MM.1S (cell line): Measurements from ENCODE around the gene RAB31.

Experiments used
- DNase-seq: peaks from one replicate; pipeline ENCODE4 v3.0.0-alpha.2; 2015
- H2AFZ ChIP-seq: fragments of 300-600 bp; sonication (generic); 2 replicates; pipeline ENCODE4 v1.6.0; 2016; ENCODE audit warnings: antibody characterized with exemption, low read length
- H3F3A ChIP-seq: fragments of 300-600 bp; sonication (generic); 2 replicates; pipeline ENCODE4 v1.6.1; 2016; ENCODE audit warnings: mild to moderate bottlenecking, antibody characterized with exemption, low read length, moderate library complexity, mixed read lengths; ENCODE audit not compliant: insufficient read depth
- H3K27ac ChIP-seq: fragments of 300-600 bp; sonication (generic); 2 replicates; pipeline ENCODE4 v1.5.1; 2016; ENCODE audit warnings: mild to moderate bottlenecking, low read length
- H3K27me3 ChIP-seq: fragments of 300-600 bp; sonication (generic); replicated peaks from 2 replicates; pipeline ENCODE4 v1.6.0; 2016; ENCODE audit warnings: low read length; ENCODE audit not compliant: insufficient read depth
- H3K36me3 ChIP-seq: fragments of 300-600 bp; sonication (generic); replicated peaks from 2 replicates; pipeline ENCODE4 v1.6.1; 2016; ENCODE audit warnings: mild to moderate bottlenecking, low read length, mixed read lengths; ENCODE audit not compliant: insufficient read depth
- H3K4me1 ChIP-seq: fragments of 300-600 bp; sonication (generic); 2 replicates; pipeline ENCODE4 v1.6.1; 2016; ENCODE audit warnings: low read length, mixed read lengths
- H3K4me2 ChIP-seq: fragments of 300-600 bp; sonication (generic); 2 replicates; pipeline ENCODE4 v1.6.0; 2016; ENCODE audit warnings: low read depth, low read length
- H3K4me3 ChIP-seq: fragments of 300-600 bp; sonication (generic); 2 replicates; pipeline ENCODE4 v1.5.1; 2016; ENCODE audit warnings: low read length, mixed read lengths
- H3K79me2 ChIP-seq: fragments of 300-600 bp; sonication (generic); 2 replicates; pipeline ENCODE4 v1.6.1; 2016; ENCODE audit warnings: mixed run types, low read length, mixed read lengths
- H3K9ac ChIP-seq: fragments of 300-600 bp; sonication (generic); 2 replicates; pipeline ENCODE4 v1.6.1; 2016; ENCODE audit warnings: low read length, mixed read lengths
- H3K9me2 ChIP-seq: fragments of 300-600 bp; sonication (generic); replicated peaks from 2 replicates; pipeline ENCODE4 v1.6.1; 2016; ENCODE audit warnings: mild to moderate bottlenecking, low read length, mixed read lengths; ENCODE audit not compliant: insufficient read depth
- H3K9me3 ChIP-seq: fragments of 300-600 bp; sonication (generic); replicated peaks from 2 replicates; pipeline ENCODE4 v1.6.1; 2016; ENCODE audit warnings: mild to moderate bottlenecking, low read length, mixed read lengths; ENCODE audit not compliant: insufficient read depth
- H4K20me1 ChIP-seq: fragments of 300-600 bp; sonication (generic); 2 replicates; pipeline ENCODE4 v1.6.1; 2016; ENCODE audit warnings: mild to moderate bottlenecking, low read length, moderate library complexity, mixed read lengths; ENCODE audit not compliant: insufficient read depth
- CTCF ChIP-seq: fragments of 300-600 bp; sonication (generic); IDR thresholded peaks from 2 replicates; pipeline ENCODE4 v1.5.1; 2016; ENCODE audit warnings: antibody characterized with exemption, low read length, mixed read lengths
- EZH2 ChIP-seq: fragments of 300-600 bp; sonication (generic); optimal IDR thresholded peaks from 2 replicates; pipeline ENCODE3; 2017; ENCODE audit warnings: low read depth, mild to moderate bottlenecking, antibody characterized with exemption, low read length, mixed read lengths
- EZH2phosphoT487 ChIP-seq: fragments of 300-600 bp; sonication (generic); IDR thresholded peaks from 2 replicates; pipeline ENCODE4 v1.6.1; 2018; ENCODE audit warnings: antibody characterized with exemption, low read length

Gene RAB31

GRCh38 chr18:9763157-9763556 lies 55.1 kb downstream of the RAB31 start:
- no peaks in the 10 kb centered on the region for H3K79me2 ChIP-seq
- no peaks in the 10 kb centered on the region for H3K9me2 ChIP-seq
- no peak overlapping the region for H2AFZ ChIP-seq
- H3K27ac ChIP-seq = no peak overlapping the region
- H3K4me3 ChIP-seq = no peak overlapping the region
- H3K4me1 ChIP-seq = no peaks in the 10 kb centered on the region
- TF ChIP-seq EZH2 (no peak), CTCF (no peak), EZH2phosphoT487 (no peak)
- H4K20me1 ChIP-seq = no peaks in the 10 kb centered on the region
- no peaks in the 10 kb centered on the region for H3K9me3 ChIP-seq
- no peaks in the 10 kb centered on the region for H3K27me3 ChIP-seq
- no peak overlapping the region for H3K9ac ChIP-seq
- H3K36me3 ChIP-seq = no peaks in the 10 kb centered on the region
- H3F3A ChIP-seq = no peaks in the 10 kb centered on the region
- H3K4me2 ChIP-seq = no peak overlapping the region
- no peak for DNase-seq

GRCh38 chr18:9764011-9764481 lies 55.9 kb downstream of the RAB31 start:
- no peak for TF ChIP-seq CTCF
- no peak for TF ChIP-seq EZH2phosphoT487
- no peak for TF ChIP-seq EZH2
- H3K4me2 ChIP-seq = no peak overlapping the region
- no peaks in the 10 kb centered on the region for H3K36me3 ChIP-seq
- no peak overlapping the region for H3K27ac ChIP-seq
- H3K9me3 ChIP-seq = no peaks in the 10 kb centered on the region
- H3F3A ChIP-seq = no peaks in the 10 kb centered on the region
- no peaks in the 10 kb centered on the region for H3K4me1 ChIP-seq
- H3K4me3 ChIP-seq = no peak overlapping the region
- DNase-seq = no peak
- H3K9me2 ChIP-seq = no peaks in the 10 kb centered on the region
- H3K79me2 ChIP-seq = no peaks in the 10 kb centered on the region
- no peak overlapping the region for H3K9ac ChIP-seq
- no peaks in the 10 kb centered on the region for H4K20me1 ChIP-seq
- no peak overlapping the region for H2AFZ ChIP-seq
- no peaks in the 10 kb centered on the region for H3K27me3 ChIP-seq

- no peak overlapping the region for H3K4me3 ChIP-seq
- H3K27me3 ChIP-seq = no peaks in the 10 kb centered on the region
- H4K20me1 ChIP-seq = no peaks in the 10 kb centered on the region
- H3K9ac ChIP-seq = no peak overlapping the region
- H2AFZ ChIP-seq = no peak overlapping the region
- no peaks in the 10 kb centered on the region for H3K9me3 ChIP-seq
- no peaks in the 10 kb centered on the region for H3K79me2 ChIP-seq
- no peak overlapping the region for H3K27ac ChIP-seq
- H3K4me1 ChIP-seq = no peaks in the 10 kb centered on the region
- H3K4me2 ChIP-seq = no peak overlapping the region
- H3K9me2 ChIP-seq = no peaks in the 10 kb centered on the region
- H3F3A ChIP-seq = no peaks in the 10 kb centered on the region
- DNase-seq = no peak
- TF ChIP-seq EZH2phosphoT487 (no peak), CTCF (no peak), EZH2 (no peak)
- no peaks in the 10 kb centered on the region for H3K36me3 ChIP-seq
Observed at GRCh38 chr18:9765501-9765900, 57.4 kb downstream of the RAB31 start.
